Gastroesophageal sphincter (tissue), 4 donors: ENCODE results near the gene PROCA1. TPM values are rescaled to one million over a fixed set of nuclear protein-coding genes. Genes with fewer than 3 reads are reported as not detected.

Source experiments
- ATAC-seq: fragments of 150-250 bp; one replicate; pipeline ENCODE4 v1.9.1; 2016; ENCODE audit warnings: mild to moderate bottlenecking, moderate library complexity
- H3K27ac ChIP-seq, 4 donors: fragments of 200-600 bp; sonication (generic) in 3 of 4; 1 replicate in 3 of 4; 2 replicates in 1 of 4; pipeline ENCODE4 v1.5.1; 2016 to 2019
- H3K27me3 ChIP-seq: fragments of 200-600 bp; sonication (generic); one replicate; pipeline ENCODE4 v1.5.1; 2019
- H3K36me3 ChIP-seq, 2 donors: fragments of 200-600 bp; sonication (generic); one replicate each; pipeline ENCODE4 v1.5.1; 2019; ENCODE audit warnings: control low read depth in 1 of 2
- H3K4me1 ChIP-seq, 3 donors: fragments of 200-600 bp; sonication (generic); 1 replicate in 2 of 3; 2 replicates in 1 of 3; pipeline ENCODE4 v1.5.1; 2016 to 2019; ENCODE audit warnings: control low read depth in 2 of 3
- H3K4me3 ChIP-seq, 2 donors: fragments of 200-600 bp; sonication (generic); one replicate each; pipeline ENCODE4 v1.5.1; 2019; ENCODE audit warnings: mild to moderate bottlenecking in 1 of 2, moderate library complexity in 1 of 2
- H3K9me3 ChIP-seq, 3 donors: fragments of 200-600 bp; sonication (generic); one replicate each; pipeline ENCODE4 v1.5.1; 2017 to 2019; ENCODE audit warnings: control low read depth in 2 of 3
- CTCF ChIP-seq, 4 experiments: fragments of 200-600 bp in 2 of 4; fragments of 450-650 bp in 2 of 4; sonication (generic) in 1 of 4; IDR thresholded peaks; one replicate each; pipeline ENCODE4 v1.5.1; 2017 to 2019; ENCODE audit warnings: antibody characterized with exemption in 4 of 4, mild to moderate bottlenecking in 2 of 4, moderate library complexity in 2 of 4
- EP300 ChIP-seq: sonication (generic); formaldehyde crosslinking; IDR thresholded peaks from one replicate; pipeline ENCODE4 v1.6.1; 2017; ENCODE audit warnings: antibody characterized with exemption, mild to moderate bottlenecking
- POLR2A ChIP-seq, 2 donors: fragments of 450-650 bp; IDR thresholded peaks; one replicate each; pipeline ENCODE4 v1.6.1; 2017; ENCODE audit warnings: antibody characterized with exemption in 2 of 2, mild to moderate bottlenecking in 2 of 2, moderate library complexity in 1 of 2
- POLR2AphosphoS5 ChIP-seq: sonication (generic); formaldehyde crosslinking; IDR thresholded peaks from one replicate; pipeline ENCODE4 v1.6.1; 2017; ENCODE audit warnings: antibody characterized with exemption
- WGBS, 2 donors: methylation state at CpG; one replicate each; pipeline ENCODE4 v1.1.5; 2018; ENCODE audit warnings: low coverage in 1 of 2; 5-methylcytosine and 5-hydroxymethylcytosine counted together
- total RNA-seq, 4 donors: library from RNA; depleted of rRNA; stranded (reverse); fragments of >200 nt; gene quantifications; one replicate each; pipeline ENCODE4 v1.1.0, GENCODE V29; 2016

The PROCA1 gene
- total RNA-seq, 4 donors from 2014 or later = 0.40 to 1.9 (median 1.1) TPM; not detected in 1

GRCh38 chr17:28675980-28676379 is 35.7 kb downstream of the PROCA1 start:
- Histone ChIP-seq H3K36me3 (peaks cover 6 to 100% of the 10 kb centered on the region in 2 donors), H3K4me3 (no peak overlapping the region), H3K27ac (no peak overlapping the region), H3K4me1 (no peaks in the 10 kb centered on the region), H3K27me3 (no peaks in the 10 kb centered on the region), H3K9me3 (no peaks in the 10 kb centered on the region)
- ATAC-seq = no peak
- WGBS, 2 donors = 81 to 87% methylated on average over 4 to 6 of the region's 7 CpGs
- TF ChIP-seq CTCF (IDR thresholded peaks at IDR 0.05) (no peak), EP300 (no peak), POLR2A (IDR thresholded peaks at IDR 0.05) (no peak), POLR2AphosphoS5 (no peak)

- Histone ChIP-seq H3K4me3 (no peak overlapping the region), H3K4me1 (no peaks in the 10 kb centered on the region), H3K36me3 (peaks cover 6 to 100% of the 10 kb centered on the region in 2 donors), H3K27ac (no peak overlapping the region), H3K9me3 (no peaks in the 10 kb centered on the region), H3K27me3 (no peaks in the 10 kb centered on the region)
- 68 to 75% methylated on average over 3 of the region's 3 CpGs for WGBS, 2 donors
- TF ChIP-seq EP300 (no peak), CTCF (IDR thresholded peaks at IDR 0.05) (no peak), POLR2AphosphoS5 (no peak), POLR2A (IDR thresholded peaks at IDR 0.05) (no peak)
- no peak for ATAC-seq
These were observed 36.2 kb downstream of the PROCA1 start for GRCh38 chr17:28675490-28675889.

GRCh38 chr17:28669918-28670317 is 41.8 kb downstream of the PROCA1 start:
- no peak overlapping the region for H3K4me3 ChIP-seq
- H3K36me3 ChIP-seq = peaks cover 0 to 92% of the 10 kb centered on the region in 2 donors
- WGBS, 2 donors = 86 to 100% methylated on average over 1 of the region's 1 CpG
- ATAC-seq = no peak
- peaks cover 0 to 41% (median 4%) of the 10 kb centered on the region in 3 donors for H3K4me1 ChIP-seq
- no peak overlapping the region for H3K27ac ChIP-seq
- TF ChIP-seq CTCF (IDR thresholded peaks at IDR 0.05) (no peak), POLR2AphosphoS5 (no peak), POLR2A (IDR thresholded peaks at IDR 0.05) (no peak), EP300 (no peak)
- no peaks in the 10 kb centered on the region for H3K27me3 ChIP-seq
- H3K9me3 ChIP-seq = no peaks in the 10 kb centered on the region

GRCh38 chr17:28667870-28668269 is 43.8 kb downstream of the PROCA1 start:
- Histone ChIP-seq H3K4me3 (no peak overlapping the region), H3K36me3 (peaks cover 0 to 73% of the 10 kb centered on the region in 2 donors), H3K4me1 (peaks cover 6 to 61% (median 14%) of the 10 kb centered on the region in 3 donors), H3K27ac (no peak overlapping the region), H3K27me3 (no peaks in the 10 kb centered on the region), H3K9me3 (no peaks in the 10 kb centered on the region)
- ATAC-seq = no peak
- WGBS, 2 donors = 67 to 80% methylated on average over 1 of the region's 1 CpG
- TF ChIP-seq POLR2AphosphoS5 (no peak), POLR2A (IDR thresholded peaks at IDR 0.05) (no peak), CTCF (IDR thresholded peaks at IDR 0.05) (no peak), EP300 (no peak)

- H3K27me3 ChIP-seq = no peaks in the 10 kb centered on the region
- no peaks in the 10 kb centered on the region for H3K9me3 ChIP-seq
- no peak for ATAC-seq
- TF ChIP-seq EP300 = no peak
- no peak for TF ChIP-seq CTCF (IDR thresholded peaks at IDR 0.05)
- no peak for TF ChIP-seq POLR2AphosphoS5
- no peak for TF ChIP-seq POLR2A (IDR thresholded peaks at IDR 0.05)
- 60 to 74% methylated on average over 1 to 2 of the region's 2 CpGs for WGBS, 2 donors
- no peak overlapping the region for H3K27ac ChIP-seq
- peaks cover 6 to 70% (median 16%) of the 10 kb centered on the region in 3 donors for H3K4me1 ChIP-seq
- no peak overlapping the region for H3K4me3 ChIP-seq
- H3K36me3 ChIP-seq = peaks cover 0 to 54% of the 10 kb centered on the region in 2 donors
These were observed 45.7 kb downstream of the PROCA1 start for GRCh38 chr17:28665994-28666393.
